ENCODE results near the gene BAIAP2L2. TPM values are rescaled to one million over a fixed set of nuclear protein-coding genes. Genes with fewer than 3 reads are reported as not detected.

Gene BAIAP2L2
- total RNA-seq, 3 donors from 2014 or later (not counting 1 experiment from before 2014, with no cell fraction given): 0.99 to 1.9 (median 1.2) TPM

- no peak overlapping the region for H3K27ac Mint-ChIP-seq
- 93% methylated on average over 11 of the region's 11 CpGs for WGBS (ENCODE audit: insufficient coverage)
- no peaks in the 10 kb centered on the region for H3K27me3 Mint-ChIP-seq (ENCODE audit: low read depth in 2 of 2)
- no peak for TF ChIP-seq CTCF (IDR thresholded peaks at IDR 0.05)
- no peak overlapping the region for H3K4me3 Mint-ChIP-seq
- DNase-seq: no peak
- no peak for ATAC-seq
- Histone ChIP-seq H3K4me1 (ENCODE audit: control insufficient read depth, insufficient read depth, low read length) (peaks cover 11% of the 10 kb centered on the region), H3K36me3 (ENCODE audit: control insufficient read depth, insufficient read depth, low read length) (peaks cover 28% of the 10 kb centered on the region), H3K4me3 (ENCODE audit: low read length) (no peak overlapping the region), H3K27ac (ENCODE audit: low read length) (no peak overlapping the region), H3K27me3 (ENCODE audit: control insufficient read depth, insufficient read depth, low read length) (no peaks in the 10 kb centered on the region), H3K9me3 (ENCODE audit: control insufficient read depth, insufficient read depth, low read length) (peaks cover 5% of the 10 kb centered on the region)
- H3K4me1 Mint-ChIP-seq: peaks cover 11 to 31% of the 10 kb centered on the region in 2 donors
- H3K36me3 Mint-ChIP-seq: no peaks in the 10 kb centered on the region
- intact Hi-C loops (cut with micrococcal nuclease): no loop called here
- peaks cover 0 to 3% of the 10 kb centered on the region in 2 donors for H3K9me3 Mint-ChIP-seq
Observed at GRCh38 chr22:38111925-38112355, 1.5 kb upstream of the BAIAP2L2 start.

- Histone ChIP-seq H3K27me3 (ENCODE audit: control insufficient read depth, insufficient read depth, low read length) (no peaks in the 10 kb centered on the region), H3K27ac (ENCODE audit: low read length) (no peak overlapping the region), H3K4me3 (ENCODE audit: low read length) (no peak overlapping the region), H3K4me1 (ENCODE audit: control insufficient read depth, insufficient read depth, low read length) (peaks cover 12% of the 10 kb centered on the region), H3K9me3 (ENCODE audit: control insufficient read depth, insufficient read depth, low read length) (peaks cover 5% of the 10 kb centered on the region), H3K36me3 (ENCODE audit: control insufficient read depth, insufficient read depth, low read length) (peaks cover 28% of the 10 kb centered on the region)
- Mint-ChIP-seq H3K27ac (peak overlapping the region; percentile 72 to 93), H3K4me1 (peaks cover 15 to 36% of the 10 kb centered on the region in 2 donors), H3K27me3 (ENCODE audit: low read depth in 2 of 2) (no peaks in the 10 kb centered on the region), H3K36me3 (no peaks in the 10 kb centered on the region), H3K9me3 (peaks cover 0 to 3% of the 10 kb centered on the region in 2 donors), H3K4me3 (no peak overlapping the region)
- TF ChIP-seq CTCF (IDR thresholded peaks at IDR 0.05): no peak
- WGBS (ENCODE audit: insufficient coverage): 96% methylated on average over 30 of the region's 30 CpGs
- ATAC-seq (no peak), DNase-seq (no peak)
- intact Hi-C loops (cut with micrococcal nuclease): no loop called here
Observed at GRCh38 chr22:38110863-38111852, 674 bp upstream of the BAIAP2L2 start.

GRCh38 chr22:38109371-38110001 lies 998 bp downstream of the BAIAP2L2 start:
- no peak overlapping the region for H3K4me3 ChIP-seq (ENCODE audit: low read length)
- peaks cover 25 to 45% of the 10 kb centered on the region in 2 donors for H3K4me1 Mint-ChIP-seq
- no peak for TF ChIP-seq CTCF (IDR thresholded peaks at IDR 0.05)
- peak overlapping the region; percentile 84 for H3K4me3 Mint-ChIP-seq
- peaks cover 18% of the 10 kb centered on the region for H3K36me3 ChIP-seq (ENCODE audit: control insufficient read depth, insufficient read depth, low read length)
- H3K27ac ChIP-seq (ENCODE audit: low read length): peak overlapping the region; percentile 3
- H3K4me1 ChIP-seq (ENCODE audit: control insufficient read depth, insufficient read depth, low read length): peaks cover 21% of the 10 kb centered on the region
- intact Hi-C loops (cut with micrococcal nuclease): no loop called here
- peaks cover 0 to 3% of the 10 kb centered on the region in 2 donors for H3K9me3 Mint-ChIP-seq
- ATAC-seq (peak in 2 of 3 donors; percentile 22 to 23), DNase-seq (peak in 1 of 2 donors; percentile 38)
- no peaks in the 10 kb centered on the region for H3K27me3 ChIP-seq (ENCODE audit: control insufficient read depth, insufficient read depth, low read length)
- peak overlapping the region; percentile 89 to 93 for H3K27ac Mint-ChIP-seq
- WGBS (ENCODE audit: insufficient coverage): 95% methylated on average over 22 of the region's 22 CpGs
- H3K36me3 Mint-ChIP-seq: no peaks in the 10 kb centered on the region
- H3K27me3 Mint-ChIP-seq (ENCODE audit: low read depth in 2 of 2): no peaks in the 10 kb centered on the region
- H3K9me3 ChIP-seq (ENCODE audit: control insufficient read depth, insufficient read depth, low read length): peaks cover 5% of the 10 kb centered on the region
